Endometrial microvascular endothelial cells (primary cell): ENCODE measurements around the gene TP53I11. TPM values are rescaled to one million over a fixed set of nuclear protein-coding genes. Genes with fewer than 3 reads are reported as not detected.

Experiments
- in situ Hi-C: cut with HindIII; loops from 2 replicates; pipeline ENCODE4 v1.10.0; 2017; ENCODE audit warnings: low sequenced_read_pairs, low pct_unique_long_range_greater_than_20kb; ENCODE audit errors: inconsistent ontology term
- total RNA-seq: library from RNA; depleted of rRNA; stranded (reverse); fragments of >200 nt; gene quantifications from one replicate; pipeline ENCODE4 v1.2.3, GENCODE V29; 2015; ENCODE audit errors: inconsistent ontology term

The TP53I11 gene
- total RNA-seq, 1 donor from 2014 or later = 22.1 TPM

GRCh38 chr11:44883277-44883676, 67.4 kb downstream of the TP53I11 start:
- in situ Hi-C loops = loop anchor here (25.0 kb wide), 1 partner anchor 96 kb away; no protein-coding TSS in a partner anchor

Other genes with a start within 250 kb of the TP53I11 start
- gene TSPAN18, start 223.9 kb downstream of the TP53I11 start, total RNA-seq = 21.4 TPM
- 4.8 TPM for gene PRDM11, start 195.8 kb upstream of the TP53I11 start, total RNA-seq